Iris pigment epithelial cell (primary cell): ENCODE measurements around the gene TSPAN12.

ENCODE experiments used
- DNase-seq: peaks from one replicate; pipeline ENCODE4 v3.0.0-alpha.2; 2011; ENCODE audit warnings: low read depth

The TSPAN12 gene

DNA sequence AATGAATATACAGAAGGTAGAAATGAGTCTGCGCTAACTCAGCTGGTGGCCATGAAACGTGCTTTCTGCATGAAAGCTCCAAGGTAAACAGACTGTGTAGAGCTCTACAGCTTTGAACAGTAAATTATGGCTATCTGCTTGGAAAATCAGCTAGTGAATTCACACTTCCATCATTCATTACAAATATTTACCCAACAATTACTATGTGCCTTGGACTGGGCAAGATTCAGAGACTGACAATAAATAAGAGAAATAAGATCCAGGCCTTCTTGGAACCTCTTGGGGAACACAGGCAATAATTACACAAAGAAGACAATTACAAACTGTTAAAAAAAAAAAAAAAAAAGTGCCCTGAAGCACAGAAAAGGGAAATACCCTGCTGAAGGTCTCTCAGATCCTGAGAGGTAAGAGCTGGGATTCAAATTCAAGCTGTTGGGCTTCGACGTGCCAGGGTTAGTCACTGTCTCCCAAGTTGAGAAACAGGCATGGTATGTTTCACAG is 15.8 kb downstream of the TSPAN12 start:
- no peak for DNase-seq

DNA sequence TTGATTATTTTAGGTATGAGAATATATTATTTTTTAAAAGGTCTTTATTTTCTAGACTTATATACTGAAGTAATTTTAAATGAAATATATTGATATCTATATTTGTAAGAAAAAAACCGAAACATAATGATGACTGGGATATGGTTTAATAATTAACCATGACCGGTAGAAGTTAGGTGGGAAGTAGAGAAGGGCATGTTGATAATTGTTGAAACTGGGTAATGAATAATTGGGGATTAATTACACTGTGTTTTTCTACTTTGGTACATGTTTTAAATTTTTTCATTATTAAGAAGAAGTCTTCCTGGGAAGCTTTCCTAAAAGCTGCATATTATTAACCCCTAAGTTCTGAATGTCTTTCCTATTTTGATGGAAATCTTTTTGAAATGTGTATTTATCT is 16.3 kb downstream of the TSPAN12 start:
- no peak for DNase-seq

GRCh38 chr7:120838281-120838682 is 19.7 kb downstream of the TSPAN12 start:
- DNase-seq: no peak

- no peak for DNase-seq
Observed at GRCh38 chr7:120837599-120837998, 20.3 kb downstream of the TSPAN12 start.

DNA sequence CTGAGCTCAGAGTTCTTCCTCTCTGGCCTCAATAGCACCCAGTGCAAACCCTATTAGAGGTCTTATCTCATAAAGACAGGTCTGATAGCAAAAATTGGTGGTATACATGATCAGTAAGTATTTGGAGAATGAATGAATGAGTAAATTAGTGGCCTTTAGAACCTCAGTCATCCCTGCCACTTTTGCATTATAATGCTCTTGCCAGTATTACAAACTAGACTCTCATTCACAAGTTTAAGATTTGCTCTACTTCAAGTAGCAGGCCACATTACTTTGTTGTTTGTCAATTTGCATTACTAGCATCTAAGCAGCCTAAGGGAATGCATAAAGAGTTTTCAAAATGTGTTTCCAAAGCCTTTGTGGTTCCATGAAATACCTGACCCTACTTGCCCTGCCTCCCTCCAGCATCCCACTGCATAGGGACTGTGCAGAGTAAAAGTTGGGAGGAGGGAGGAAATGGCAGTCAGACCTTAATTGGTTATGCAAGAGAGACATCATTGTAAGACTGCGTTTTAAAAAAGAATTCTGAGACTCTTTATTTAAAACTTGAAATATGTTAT is 21.3 kb downstream of the TSPAN12 start:
- no peak for DNase-seq

DNA sequence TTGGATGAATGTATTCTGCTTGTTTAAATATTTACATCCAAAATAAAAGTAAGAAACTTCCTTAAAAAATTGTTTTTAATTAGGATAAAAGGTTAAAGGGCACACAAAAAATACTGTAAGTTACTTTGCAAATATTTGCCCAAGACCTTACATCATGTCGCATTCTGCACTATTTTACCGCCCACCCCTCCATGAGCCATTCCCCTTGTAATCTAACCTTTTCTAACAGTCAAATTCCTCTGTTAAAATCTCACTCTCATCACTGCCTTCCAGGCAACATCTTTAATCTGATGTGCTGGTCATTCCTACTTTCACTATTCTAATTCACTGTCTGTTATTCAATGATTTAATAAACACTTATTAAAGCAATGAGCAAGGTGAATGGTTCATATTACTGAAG is 23.2 kb downstream of the TSPAN12 start:
- DNase-seq: no peak

DNA sequence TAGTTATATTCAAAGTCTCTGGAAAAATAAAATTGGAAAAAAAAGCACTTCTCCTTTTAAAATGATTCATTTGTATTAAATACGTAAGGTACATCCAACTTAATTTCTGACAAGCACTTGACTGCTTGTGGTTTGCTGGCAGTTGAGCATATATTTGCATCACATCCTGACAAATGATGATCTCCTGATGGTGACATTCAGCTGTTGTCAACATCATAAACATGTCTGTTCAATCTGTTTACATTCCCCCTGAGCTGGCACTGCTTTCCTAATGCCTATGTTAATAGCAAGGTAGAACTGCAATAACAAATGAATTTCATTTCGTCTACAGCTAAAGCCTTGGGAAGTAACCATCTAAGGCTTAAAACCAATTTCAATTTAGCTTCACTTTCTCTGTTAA is 24.4 kb downstream of the TSPAN12 start:
- DNase-seq: no peak

DNA sequence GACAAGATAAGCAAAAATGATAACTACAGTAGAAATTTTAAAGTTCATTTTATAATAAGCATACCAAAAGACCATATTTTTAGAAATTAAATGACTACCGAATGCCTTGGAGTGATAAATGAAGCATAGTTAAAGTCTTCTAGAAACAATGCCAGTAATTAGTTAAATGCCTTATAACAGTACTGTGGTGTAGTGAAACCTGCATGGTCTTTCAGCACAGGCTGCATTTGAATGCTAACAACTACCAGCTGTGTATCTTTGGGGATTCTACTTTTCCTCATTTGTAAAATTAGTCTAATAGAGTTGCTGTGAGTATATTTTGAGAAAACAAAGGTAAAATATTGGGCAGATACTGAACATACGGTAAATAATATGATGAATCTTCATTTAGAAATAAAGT is 25.1 kb downstream of the TSPAN12 start:
- no peak for DNase-seq

- DNase-seq: no peak
Observed at GRCh38 chr7:120831260-120831659, 26.7 kb downstream of the TSPAN12 start.

- no peak for DNase-seq
Observed at GRCh38 chr7:120829487-120829886, 28.5 kb downstream of the TSPAN12 start.

DNA sequence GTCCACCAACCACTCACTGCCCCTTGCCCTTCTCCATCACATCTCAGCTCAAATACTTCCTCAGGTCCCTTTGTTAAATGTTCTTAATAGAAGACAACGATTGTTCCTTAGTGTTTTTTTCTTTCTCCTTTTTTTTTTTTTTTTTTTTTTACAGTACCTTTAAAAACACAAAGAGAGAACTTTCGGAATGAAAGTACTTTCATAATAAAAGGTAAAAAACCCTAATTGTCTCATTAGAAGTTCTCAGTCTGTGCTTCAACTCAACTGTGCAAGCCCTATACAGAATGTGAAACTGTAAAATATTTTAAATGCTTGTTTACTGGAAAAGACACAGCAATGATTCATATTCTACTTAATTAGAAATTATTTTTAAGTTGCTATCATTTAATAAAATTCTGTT is 29.4 kb downstream of the TSPAN12 start:
- no peak for DNase-seq

- no peak for DNase-seq
Observed at GRCh38 chr7:120827371-120828118, 30.4 kb downstream of the TSPAN12 start.

DNA sequence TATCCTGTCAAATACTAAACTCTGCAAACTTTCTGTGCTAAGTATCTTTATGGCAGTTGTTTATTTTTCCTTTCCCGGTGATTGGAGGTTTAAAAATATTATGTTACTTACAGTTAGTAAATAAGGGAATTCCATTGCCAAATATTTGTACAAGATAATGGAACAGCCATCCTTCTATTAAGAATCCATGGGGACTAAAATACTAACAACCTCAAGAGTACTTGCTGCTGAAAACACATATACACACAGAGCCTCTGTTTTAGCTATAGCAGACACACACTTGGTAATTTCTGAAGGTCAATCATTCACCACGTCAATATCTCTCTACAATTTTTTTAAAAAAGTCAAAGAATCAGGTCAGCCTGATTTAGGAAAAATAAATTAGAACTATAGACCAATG is 32.4 kb downstream of the TSPAN12 start:
- no peak for DNase-seq

GRCh38 chr7:120825152-120825551 is 32.8 kb downstream of the TSPAN12 start:
- no peak for DNase-seq

GRCh38 chr7:120819861-120820260 is 38.1 kb downstream of the TSPAN12 start:
- DNase-seq: no peak

GRCh38 chr7:120817851-120818250 is 40.1 kb downstream of the TSPAN12 start:
- DNase-seq: no peak

- no peak for DNase-seq
Observed at GRCh38 chr7:120814253-120814939, 43.5 kb downstream of the TSPAN12 start.

DNA sequence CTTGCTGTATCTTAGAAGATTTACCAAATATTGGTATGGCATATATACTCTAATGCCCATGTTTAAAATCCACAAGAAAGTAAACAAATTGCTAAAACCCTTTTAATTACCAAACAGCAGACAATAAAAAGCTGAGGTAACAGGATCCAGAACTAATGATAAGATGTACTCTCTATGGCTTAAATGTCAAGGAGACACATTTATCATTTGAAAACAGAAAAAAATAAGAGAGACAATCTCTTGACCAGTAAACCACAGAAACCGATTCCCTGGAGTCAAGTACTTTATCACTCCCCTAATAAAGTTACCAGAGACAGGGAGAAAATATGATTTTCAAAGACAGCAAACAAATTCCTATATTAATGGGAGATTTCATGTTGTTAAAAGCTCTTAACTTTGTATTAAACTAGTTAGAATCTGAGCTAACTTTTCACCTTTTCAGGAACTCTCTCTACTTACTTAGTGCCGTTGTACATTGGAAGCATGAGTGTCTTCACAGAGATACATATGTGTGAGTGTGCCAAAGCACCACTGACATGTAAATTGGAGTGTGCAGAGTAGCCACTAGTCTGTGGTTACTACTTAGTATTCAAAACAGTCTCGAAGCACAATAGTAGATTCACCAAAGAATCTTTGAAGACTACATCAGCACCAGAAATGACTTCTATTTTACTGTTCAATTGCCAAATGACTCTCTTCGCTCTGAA is 44.2 kb downstream of the TSPAN12 start:
- no peak for DNase-seq

GRCh38 chr7:120813089-120813488 is 44.9 kb downstream of the TSPAN12 start:
- DNase-seq: no peak

DNA sequence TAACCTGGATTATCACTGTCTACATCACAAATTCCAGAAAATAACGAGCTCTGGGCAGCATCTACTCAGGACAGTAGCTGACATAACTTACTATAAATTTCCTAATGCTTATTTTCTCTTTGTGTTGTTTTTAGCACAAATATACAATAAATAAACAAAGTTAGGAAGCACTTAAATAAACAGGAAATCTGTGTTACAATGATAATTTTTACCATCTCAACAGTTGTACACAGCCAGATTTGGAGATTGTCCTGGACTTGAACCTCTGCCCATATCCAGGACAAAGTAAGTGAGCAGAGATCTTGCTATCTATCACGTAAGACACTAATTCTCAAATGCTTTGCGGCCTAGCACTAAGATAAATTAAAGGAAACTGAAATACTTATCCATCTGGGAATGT is 48.7 kb downstream of the TSPAN12 start:
- no peak for DNase-seq

- DNase-seq: no peak
Observed at GRCh38 chr7:120807390-120807789, 50.6 kb downstream of the TSPAN12 start.

DNA sequence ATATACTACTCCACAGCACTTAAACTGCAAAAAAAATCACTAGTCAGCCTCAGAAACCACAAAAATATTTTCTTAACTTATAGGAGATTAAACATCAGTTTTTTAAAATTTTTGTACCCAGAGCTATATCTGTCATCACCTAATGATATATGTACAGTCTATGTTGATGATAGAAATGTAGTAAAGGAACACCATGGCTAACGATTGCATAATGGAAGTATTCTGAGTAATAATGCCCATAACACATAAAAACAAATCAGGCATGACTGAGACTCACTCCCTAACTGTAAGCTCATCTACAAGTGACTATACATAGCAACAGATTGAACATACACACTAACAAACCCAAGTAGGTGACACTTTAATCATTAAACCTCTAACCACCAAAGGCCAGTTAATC is 51.3 kb downstream of the TSPAN12 start:
- DNase-seq: no peak
